ENCODE results near the gene SLC6A13. TPM values are rescaled to one million over a fixed set of nuclear protein-coding genes. Genes with fewer than 3 reads are reported as not detected.

The SLC6A13 gene
- total RNA-seq, 1 experiment from 2014 or later: 0.72 TPM

DNA sequence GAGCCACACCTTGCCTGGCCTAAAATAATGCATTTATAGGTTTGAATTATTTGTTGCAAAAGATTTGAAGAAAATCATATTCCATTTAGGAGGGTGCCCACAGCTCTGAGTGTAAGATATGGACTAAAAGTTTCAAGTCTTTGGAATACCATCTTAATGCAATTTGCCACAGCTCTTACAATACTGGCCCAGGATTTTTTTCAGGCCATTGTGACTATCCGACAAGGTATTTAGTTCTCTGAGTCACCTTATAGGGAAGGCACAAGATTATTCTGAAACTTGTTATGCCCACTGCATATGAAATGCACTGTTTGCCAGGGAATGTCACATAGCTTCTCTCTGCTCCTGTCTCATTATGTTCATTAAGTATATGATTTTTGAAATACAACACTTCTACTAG, 29.6 kb upstream of the SLC6A13 start:
- H3K27me3 Mint-ChIP-seq (ENCODE audit: insufficient read depth, unreplicated experiment): no peaks in the 10 kb centered on the region
- TF ChIP-seq, protein P1, sequence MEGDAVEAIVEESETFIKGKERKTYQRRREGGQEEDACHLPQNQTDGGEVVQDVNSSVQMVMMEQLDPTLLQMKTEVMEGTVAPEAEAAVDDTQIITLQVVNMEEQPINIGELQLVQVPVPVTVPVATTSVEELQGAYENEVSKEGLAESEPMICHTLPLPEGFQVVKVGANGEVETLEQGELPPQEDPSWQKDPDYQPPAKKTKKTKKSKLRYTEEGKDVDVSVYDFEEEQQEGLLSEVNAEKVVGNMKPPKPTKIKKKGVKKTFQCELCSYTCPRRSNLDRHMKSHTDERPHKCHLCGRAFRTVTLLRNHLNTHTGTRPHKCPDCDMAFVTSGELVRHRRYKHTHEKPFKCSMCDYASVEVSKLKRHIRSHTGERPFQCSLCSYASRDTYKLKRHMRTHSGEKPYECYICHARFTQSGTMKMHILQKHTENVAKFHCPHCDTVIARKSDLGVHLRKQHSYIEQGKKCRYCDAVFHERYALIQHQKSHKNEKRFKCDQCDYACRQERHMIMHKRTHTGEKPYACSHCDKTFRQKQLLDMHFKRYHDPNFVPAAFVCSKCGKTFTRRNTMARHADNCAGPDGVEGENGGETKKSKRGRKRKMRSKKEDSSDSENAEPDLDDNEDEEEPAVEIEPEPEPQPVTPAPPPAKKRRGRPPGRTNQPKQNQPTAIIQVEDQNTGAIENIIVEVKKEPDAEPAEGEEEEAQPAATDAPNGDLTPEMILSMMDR (IDR thresholded peaks at IDR 0.05; ENCODE audit: unreplicated experiment): no peak
- H3K27ac Mint-ChIP-seq (ENCODE audit: low read depth, unreplicated experiment): no peak overlapping the region
- ChIA-PET POLR2A (interaction anchor here (0.5 to 1.5 kb wide), 2 partner anchors 10 to 15 kb away, joined by 5 read pairs; no protein-coding TSS in a partner anchor), CTCF (interaction anchor here (0.7 kb wide), 1 partner anchor 28 kb away, joined by 4 read pairs; no protein-coding TSS in a partner anchor)
- H3K4me1 Mint-ChIP-seq (ENCODE audit: insufficient read depth, unreplicated experiment): peaks cover 23% of the 10 kb centered on the region
- DNase-seq (ENCODE audit: unreplicated experiment): no peak
- no peak overlapping the region for H3K4me3 Mint-ChIP-seq (ENCODE audit: unreplicated experiment)
- H3K36me3 Mint-ChIP-seq (ENCODE audit: insufficient read depth, unreplicated experiment): peaks cover 72% of the 10 kb centered on the region
- no TSS peak for BruUV-seq (replicated peaks)
- intact Hi-C loops (cut with micrococcal nuclease): no loop called here
- peaks cover 4% of the 10 kb centered on the region for H3K9me3 Mint-ChIP-seq (ENCODE audit: unreplicated experiment)

DNA sequence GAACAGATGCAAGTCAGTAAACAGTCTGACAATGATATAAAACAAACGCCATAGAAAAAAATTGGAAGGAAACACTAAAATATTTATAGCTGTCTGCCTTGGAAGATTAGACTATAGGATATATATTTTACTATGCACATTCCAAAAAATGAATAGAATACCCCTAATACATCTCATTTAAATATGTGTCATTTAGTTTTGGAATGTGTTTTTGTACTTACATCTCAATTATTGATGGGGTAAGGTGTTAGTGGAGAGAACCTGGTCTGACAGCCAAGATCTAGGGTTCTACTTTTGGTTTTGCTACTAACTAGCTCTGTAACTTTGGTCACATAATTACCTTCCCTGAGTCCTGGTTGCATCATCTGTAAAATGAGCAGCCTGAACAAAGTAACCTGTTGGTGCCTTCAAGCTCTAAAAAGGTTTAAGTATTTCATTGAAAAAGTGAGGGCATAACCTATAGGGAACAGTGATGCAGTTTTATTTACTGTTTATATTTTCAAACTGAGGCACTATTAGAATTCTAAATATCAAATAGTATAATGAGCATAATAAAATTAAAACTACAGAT, 28.6 kb upstream of the SLC6A13 start:
- intact Hi-C loops (cut with micrococcal nuclease): no loop called here
- POLR2A ChIA-PET: no interaction called here

DNA sequence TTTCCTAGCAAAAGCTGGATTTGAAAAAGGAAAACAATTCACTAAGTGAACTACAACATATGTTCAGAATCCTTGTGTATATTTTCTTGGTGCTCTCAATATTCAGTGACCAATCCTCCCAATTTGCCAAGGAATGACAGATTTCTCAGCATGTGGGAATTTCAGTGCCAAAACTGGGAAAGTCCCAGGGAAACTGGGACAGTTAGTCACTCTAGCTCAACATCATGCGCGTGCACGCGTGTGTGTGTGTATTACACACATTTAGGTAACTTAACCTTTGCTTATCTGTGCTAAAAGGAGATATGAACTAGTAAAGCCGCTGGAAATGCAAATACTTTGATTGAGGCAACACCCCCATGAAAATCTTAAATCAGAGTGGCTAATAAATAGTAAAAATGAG, 26.1 kb upstream of the SLC6A13 start:
- no peak overlapping the region for H3K27ac Mint-ChIP-seq (ENCODE audit: low read depth, unreplicated experiment)
- ChIA-PET CTCF (no interaction called here), POLR2A (interaction anchor here (0.7 to 1.5 kb wide), 5 partner anchors 9 to 173 kb away, joined by 3 to 5 read pairs (median 3); no protein-coding TSS in a partner anchor)
- H3K36me3 Mint-ChIP-seq (ENCODE audit: insufficient read depth, unreplicated experiment): peaks cover 68% of the 10 kb centered on the region
- H3K27me3 Mint-ChIP-seq (ENCODE audit: insufficient read depth, unreplicated experiment): no peaks in the 10 kb centered on the region
- H3K4me3 Mint-ChIP-seq (ENCODE audit: unreplicated experiment): no peak overlapping the region
- peaks cover 18% of the 10 kb centered on the region for H3K4me1 Mint-ChIP-seq (ENCODE audit: insufficient read depth, unreplicated experiment)
- no peaks in the 10 kb centered on the region for H3K9me3 Mint-ChIP-seq (ENCODE audit: unreplicated experiment)
- intact Hi-C loops (cut with micrococcal nuclease): no loop called here
- TF ChIP-seq, protein P1 (IDR thresholded peaks at IDR 0.05; ENCODE audit: unreplicated experiment): no peak
- BruUV-seq (replicated peaks): no TSS peak
- peak; percentile 46 for DNase-seq (ENCODE audit: unreplicated experiment)

More for the DNA sequence above, 28.6 kb upstream of the SLC6A13 start:
- H3K36me3 Mint-ChIP-seq (ENCODE audit: insufficient read depth, unreplicated experiment): peaks cover 72% of the 10 kb centered on the region
- peak overlapping the region; percentile 19 for H3K27ac Mint-ChIP-seq (ENCODE audit: low read depth, unreplicated experiment)
- no TSS peak for BruUV-seq (replicated peaks)
- TF ChIP-seq, protein P1 (IDR thresholded peaks at IDR 0.05; ENCODE audit: unreplicated experiment): no peak
- no peak for DNase-seq (ENCODE audit: unreplicated experiment)
- H3K9me3 Mint-ChIP-seq (ENCODE audit: unreplicated experiment): peaks cover 4% of the 10 kb centered on the region
- H3K27me3 Mint-ChIP-seq (ENCODE audit: insufficient read depth, unreplicated experiment): no peaks in the 10 kb centered on the region
- no peak overlapping the region for H3K4me3 Mint-ChIP-seq (ENCODE audit: unreplicated experiment)
- H3K4me1 Mint-ChIP-seq (ENCODE audit: insufficient read depth, unreplicated experiment): peaks cover 23% of the 10 kb centered on the region
- CTCF ChIA-PET: no interaction called here

DNA sequence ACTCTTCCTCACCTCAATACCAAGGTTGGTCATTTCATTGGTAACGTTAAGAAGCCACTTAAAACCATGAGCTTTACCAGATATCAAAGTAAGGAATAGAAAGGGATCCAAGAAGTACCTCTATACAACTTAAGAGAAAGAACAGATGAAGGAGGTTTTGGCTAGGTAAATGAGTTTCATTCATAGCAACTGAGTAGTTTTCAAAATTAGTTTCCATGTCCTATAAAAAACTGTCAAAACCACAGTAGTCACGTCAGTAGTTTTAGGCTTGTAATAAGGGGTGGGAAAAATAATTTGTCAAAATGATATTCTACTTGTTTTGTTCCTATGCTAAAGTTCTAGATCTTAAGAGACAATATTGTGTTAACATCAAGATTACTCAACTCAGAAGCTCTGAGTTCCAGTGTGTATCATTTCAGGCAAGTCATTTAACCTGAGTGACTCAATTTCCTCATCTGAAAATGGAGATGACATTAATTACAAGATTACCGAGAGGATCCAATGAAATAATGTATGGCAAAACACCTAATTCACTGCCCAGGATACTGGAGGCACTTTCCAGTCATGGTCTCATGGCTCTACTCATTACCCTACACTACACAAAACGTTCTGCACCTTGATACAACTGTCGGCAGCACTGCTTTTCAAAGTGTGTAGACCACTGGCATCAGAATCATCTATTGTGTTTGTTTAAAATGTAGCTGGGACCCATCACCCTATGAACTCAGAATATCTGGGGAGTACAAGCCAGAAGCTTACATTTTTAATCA, 24.1 kb upstream of the SLC6A13 start:
- no peak for DNase-seq (ENCODE audit: unreplicated experiment)
- peaks cover 68% of the 10 kb centered on the region for H3K36me3 Mint-ChIP-seq (ENCODE audit: insufficient read depth, unreplicated experiment)
- TF ChIP-seq, protein P1 (IDR thresholded peaks at IDR 0.05; ENCODE audit: unreplicated experiment): no peak
- peaks cover 6% of the 10 kb centered on the region for H3K4me1 Mint-ChIP-seq (ENCODE audit: insufficient read depth, unreplicated experiment)
- no peak overlapping the region for H3K27ac Mint-ChIP-seq (ENCODE audit: low read depth, unreplicated experiment)
- H3K9me3 Mint-ChIP-seq (ENCODE audit: unreplicated experiment): no peaks in the 10 kb centered on the region
- ChIA-PET CTCF (no interaction called here), POLR2A (interaction anchor here (0.9 to 1.0 kb wide), 2 partner anchors 11 to 46 kb away, joined by 3 to 4 read pairs; no protein-coding TSS in a partner anchor)
- intact Hi-C loops (cut with micrococcal nuclease): no loop called here
- no peaks in the 10 kb centered on the region for H3K27me3 Mint-ChIP-seq (ENCODE audit: insufficient read depth, unreplicated experiment)
- no TSS peak for BruUV-seq (replicated peaks)
- no peak overlapping the region for H3K4me3 Mint-ChIP-seq (ENCODE audit: unreplicated experiment)

Data from MCF 10A (cell line).